Activated T-cell treated with anti-CD3 and anti-CD28 coated beads, Interleukin-2, amount 50 U/mL, for 48 hours (primary cell): ENCODE measurements around the gene TMEM106B.
"Not testable (repeated sequence)": the region's sequence is repeated elsewhere in the genome, so short reads cannot be mapped to it uniquely, and the experiment has no call there.

Experiments
- DNase-seq, 2 experiments: peaks; one replicate each; pipeline ENCODE4 v3.0.0-alpha.2; 2020

The TMEM106B gene

DNA sequence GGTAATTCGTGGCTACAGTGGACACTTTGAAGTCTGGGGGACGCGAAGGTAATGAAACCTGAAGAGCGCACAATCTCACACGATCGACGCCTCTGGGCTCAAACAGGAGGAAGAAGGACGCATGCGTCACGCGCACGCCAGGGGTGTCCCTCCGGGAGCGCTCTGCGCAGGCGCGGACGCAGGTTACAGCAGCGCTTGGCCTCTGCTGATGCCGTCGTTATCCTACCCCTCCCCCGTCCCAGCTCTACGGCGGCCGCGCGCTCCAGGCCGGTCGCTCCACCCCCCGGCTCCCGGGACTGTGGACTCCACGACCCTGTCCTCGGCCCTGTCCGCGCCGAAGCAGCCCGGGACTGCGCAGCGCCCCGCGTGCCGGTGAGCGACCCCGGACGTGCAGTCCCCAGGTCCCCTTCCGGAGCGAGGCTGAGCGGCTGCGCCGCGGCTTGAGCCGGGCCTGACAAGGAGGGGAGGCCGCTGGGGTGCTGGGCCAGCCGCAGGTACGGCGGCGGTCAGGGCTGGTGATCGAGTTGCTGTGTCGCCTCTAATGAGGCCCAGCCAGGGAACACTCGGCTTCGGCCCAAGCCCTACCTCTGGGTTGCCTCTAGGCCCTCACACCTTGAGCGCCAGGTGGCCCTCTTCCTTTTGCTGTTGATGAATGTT lies at the start of gene TMEM106B:
Gene TMEM106B (plus strand): TSS at position 241 of the 657 bp plus-strand sequence. CDS start 3,517 bp downstream, outside the sequence.
- peak; percentile 95 to 96 for DNase-seq

- DNase-seq = no peak
Observed at GRCh38 chr7:12162415-12163113, 48.5 kb upstream of the TMEM106B start.

GRCh38 chr7:12168065-12168464 lies 43.0 kb upstream of the TMEM106B start:
- not testable (repeated sequence) for DNase-seq

- DNase-seq = peak; percentile 38 to 47
Observed at GRCh38 chr7:12169981-12170820, 40.9 kb upstream of the TMEM106B start.

DNA sequence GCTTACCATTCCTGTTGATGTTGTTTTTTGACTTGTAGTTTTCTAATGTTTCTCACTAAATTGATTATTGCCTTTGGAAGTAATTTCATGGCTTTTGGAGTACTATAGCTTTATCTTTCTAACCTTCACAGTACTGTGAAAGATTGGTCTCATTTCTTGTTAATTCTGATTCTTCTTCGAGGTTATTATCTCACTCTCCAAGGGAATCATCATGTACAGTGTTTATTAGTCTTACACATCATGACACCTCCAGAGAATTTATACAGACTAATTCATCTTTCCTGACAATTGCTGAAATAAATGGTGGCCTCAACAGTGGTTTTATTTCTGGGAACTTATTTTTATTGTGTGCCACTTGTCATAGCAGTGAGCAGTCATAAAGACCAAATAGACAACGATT lies 37.4 kb upstream of the TMEM106B start:
- no peak for DNase-seq

DNA sequence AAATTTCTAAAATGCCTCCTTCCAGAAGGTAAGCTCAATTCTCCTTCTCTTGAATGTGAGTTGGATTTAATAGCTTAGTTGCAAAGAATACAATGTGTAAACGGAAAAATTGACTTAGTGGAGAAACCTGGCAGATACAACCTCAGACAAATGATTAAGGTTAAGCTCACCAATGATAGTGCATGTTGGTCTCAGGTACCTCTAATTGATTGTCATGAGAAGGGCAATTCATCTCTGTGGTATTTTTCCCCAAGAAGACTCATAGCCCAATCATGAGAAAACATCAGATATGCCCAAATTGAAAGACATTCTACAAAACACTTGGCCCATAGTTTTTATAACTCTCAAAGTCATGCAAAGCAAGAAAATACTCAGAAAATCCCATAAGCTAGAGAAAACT lies 36.2 kb upstream of the TMEM106B start:
- DNase-seq = no peak

- no peak for DNase-seq
Observed at GRCh38 chr7:12178317-12178716, 32.8 kb upstream of the TMEM106B start.

DNA sequence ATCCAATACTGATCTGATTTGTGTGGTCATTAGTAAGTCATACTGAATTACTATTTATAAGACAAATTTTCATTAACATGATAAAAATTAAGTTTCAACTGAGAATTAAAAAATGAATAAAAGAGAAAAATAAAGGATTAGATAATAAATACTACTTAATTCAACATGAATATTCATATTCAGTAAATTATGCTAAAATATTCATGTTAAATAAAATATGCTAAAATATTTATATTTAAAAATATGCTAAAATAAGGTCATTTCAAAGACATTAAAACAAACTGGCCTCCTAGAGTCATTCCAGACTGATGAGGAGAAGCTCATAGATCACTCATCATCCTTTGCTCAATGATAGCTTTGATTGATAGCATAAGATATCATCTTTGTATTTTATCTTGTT lies 16.7 kb upstream of the TMEM106B start:
- no peak for DNase-seq

- DNase-seq = no peak
Observed at GRCh38 chr7:12196386-12196785, 14.7 kb upstream of the TMEM106B start.

DNA sequence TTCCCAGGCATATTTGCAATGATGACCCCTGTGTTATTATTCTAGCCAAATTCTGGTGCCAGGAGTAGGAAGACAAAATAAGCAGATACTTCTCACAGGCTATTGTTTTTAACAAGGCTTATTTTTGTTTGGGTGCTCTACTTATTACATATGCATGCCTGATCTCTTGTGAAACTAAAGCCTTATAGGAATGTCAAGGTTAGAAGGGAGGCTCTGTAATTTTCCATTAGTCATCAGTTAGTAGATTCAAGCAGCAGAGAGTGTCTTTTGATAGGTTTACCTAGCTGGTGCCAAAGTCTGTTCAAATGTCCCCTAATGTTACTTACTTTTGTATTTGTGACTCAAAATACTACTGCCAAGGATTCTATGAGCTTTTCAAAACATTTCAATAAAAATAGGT lies 11.7 kb upstream of the TMEM106B start:
- DNase-seq = no peak

- no peak for DNase-seq
Observed at GRCh38 chr7:12207046-12207445, 4.0 kb upstream of the TMEM106B start.

DNA sequence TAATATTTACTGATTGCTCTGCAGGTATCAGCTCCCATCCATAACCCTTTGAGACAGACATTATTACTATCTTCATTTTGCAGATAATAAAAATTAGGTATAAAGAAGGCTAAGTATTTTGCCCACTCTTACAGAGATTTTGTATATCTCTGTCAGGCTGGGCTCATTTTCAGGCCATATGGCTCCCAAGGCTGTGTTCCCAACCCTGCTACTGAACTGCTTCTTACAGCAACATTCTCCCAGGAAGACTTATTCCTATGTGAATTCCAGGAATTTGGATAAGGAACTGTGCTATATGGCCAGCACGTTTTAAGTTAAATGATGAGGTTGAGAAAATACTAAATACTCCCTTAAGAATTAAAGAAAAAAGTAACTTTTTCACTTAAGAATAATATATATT lies 1.9 kb upstream of the TMEM106B start:
- no peak for DNase-seq

GRCh38 chr7:12210179-12211053 lies 678 bp upstream of the TMEM106B start:
- DNase-seq = no peak

DNA sequence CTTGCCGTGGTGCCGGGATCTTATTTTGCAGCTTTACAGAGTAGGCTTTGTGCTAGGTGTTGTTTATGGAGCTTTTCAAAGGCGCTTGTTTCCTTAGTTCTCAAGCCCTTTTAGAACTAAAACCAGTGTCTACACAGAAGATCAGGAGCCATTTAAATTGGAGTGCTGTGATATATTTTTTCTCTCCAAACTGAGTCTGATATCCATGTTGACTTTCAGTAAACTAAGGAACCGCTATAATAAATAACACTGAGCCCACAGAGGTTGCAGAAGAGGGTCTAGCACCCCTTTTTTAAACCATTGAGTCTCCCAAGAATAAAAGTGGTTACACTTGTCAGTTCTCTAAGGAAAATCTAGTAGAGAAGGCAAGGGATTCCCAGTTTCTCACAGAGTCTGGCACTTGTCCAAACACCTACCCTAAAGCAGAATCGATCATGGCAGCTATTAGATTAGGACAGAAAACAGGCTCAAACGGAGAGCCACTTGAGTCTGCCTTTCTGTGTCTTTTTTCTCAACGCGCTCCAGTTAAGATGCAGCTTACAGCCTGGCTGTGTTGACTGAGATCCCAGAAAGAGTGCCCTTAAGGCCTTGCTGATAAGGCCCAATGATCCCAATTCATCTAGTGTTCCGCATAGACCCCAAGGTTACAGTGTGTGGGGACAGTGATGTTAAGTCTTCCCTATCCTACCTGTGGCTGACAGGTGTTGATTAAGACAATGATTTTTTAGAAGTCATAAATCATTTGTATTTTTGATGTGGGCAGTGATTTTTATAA lies 804 bp downstream of the TMEM106B start:
- peak; percentile 21 to 23 for DNase-seq

DNA sequence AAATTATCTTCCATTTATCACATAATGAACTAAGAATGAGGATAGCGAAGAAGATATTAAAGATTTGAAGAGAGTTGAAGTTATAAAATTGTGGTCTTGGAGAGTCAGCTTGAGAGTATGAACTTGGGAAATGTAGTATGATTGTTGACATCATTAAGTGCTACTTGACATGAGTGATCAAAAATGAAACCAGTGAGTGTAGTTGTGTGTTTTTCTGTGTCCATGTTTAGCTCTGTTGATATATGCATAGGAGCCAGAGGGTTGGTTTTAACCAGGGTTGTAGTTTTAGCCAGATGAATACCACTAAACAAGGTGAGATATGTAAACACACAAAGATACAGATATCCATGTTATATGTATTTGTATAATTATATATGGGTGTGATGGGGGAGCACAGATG lies 6.2 kb downstream of the TMEM106B start:
- DNase-seq = no peak

GRCh38 chr7:12220389-12221046 lies 9.4 kb downstream of the TMEM106B start:
- DNase-seq = no peak

GRCh38 chr7:12221414-12221813 lies 10.3 kb downstream of the TMEM106B start:
- no peak for DNase-seq

GRCh38 chr7:12222889-12223579 lies 11.9 kb downstream of the TMEM106B start:
- DNase-seq = no peak

GRCh38 chr7:12225017-12225416 lies 13.9 kb downstream of the TMEM106B start:
- not testable (repeated sequence) for DNase-seq

GRCh38 chr7:12226756-12227155 lies 15.7 kb downstream of the TMEM106B start:
- DNase-seq = no peak

GRCh38 chr7:12228024-12228423 lies 16.9 kb downstream of the TMEM106B start:
- DNase-seq = no peak
